ENCODE data around the gene TSPO. TPM values are rescaled to one million over a fixed set of nuclear protein-coding genes. Genes with fewer than 3 reads are reported as not detected.

TSPO gene
- total and polyA plus RNA-seq, 7 donors: 35.8 to 148 (median 69.9) TPM

DNA sequence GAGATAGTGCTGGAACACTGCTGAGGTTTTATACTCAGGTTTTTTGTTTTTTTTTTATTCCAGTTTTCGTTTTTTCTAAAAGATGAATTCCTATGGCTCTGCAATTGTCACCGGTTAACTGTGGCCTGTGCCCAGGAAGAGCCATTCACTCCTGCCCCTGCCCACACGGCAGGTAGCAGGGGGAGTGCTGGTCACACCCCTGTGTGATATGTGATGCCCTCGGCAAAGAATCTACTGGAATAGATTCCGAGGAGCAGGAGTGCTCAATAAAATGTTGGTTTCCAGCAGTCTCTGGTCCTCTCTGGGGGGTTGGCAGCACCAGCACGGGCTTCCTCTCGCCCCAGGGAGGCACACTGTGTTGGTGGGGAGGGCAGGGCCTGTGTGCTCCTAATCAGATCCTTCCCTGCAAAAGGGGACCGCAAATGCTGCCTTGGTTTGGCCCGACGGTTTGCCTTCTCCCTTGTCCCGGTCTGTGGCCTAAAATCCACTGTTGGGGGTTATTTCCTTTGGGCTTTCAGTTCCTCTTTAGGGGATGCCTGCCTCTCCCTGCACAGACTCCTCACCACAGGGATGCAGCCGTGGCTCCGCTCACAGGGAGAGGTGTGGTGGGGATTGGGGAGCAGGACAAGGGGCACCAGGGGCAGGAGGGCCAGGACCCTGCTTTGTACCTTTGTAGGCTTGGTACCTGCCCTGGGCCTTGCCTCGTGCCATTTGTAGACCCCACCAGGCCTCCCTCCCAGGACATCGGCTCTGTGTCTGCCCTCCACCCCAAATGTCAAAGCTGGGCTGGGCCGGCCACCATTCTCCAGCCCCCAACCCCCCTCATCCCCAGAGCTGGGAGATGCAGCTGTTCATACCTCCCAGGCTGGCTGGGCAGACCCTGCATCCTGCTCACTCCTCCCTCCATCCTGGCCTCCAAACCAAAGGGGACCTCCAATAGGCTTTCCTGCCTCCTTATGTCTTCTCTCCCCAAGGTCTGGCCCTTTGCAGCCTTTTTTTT lies 21.6 kb upstream of the TSPO start:
- WGBS, 3 donors: 48 to 63% (median 50%) methylated on average over 15 to 16 of the region's 16 CpGs
- TF ChIP-seq, protein P1, sequence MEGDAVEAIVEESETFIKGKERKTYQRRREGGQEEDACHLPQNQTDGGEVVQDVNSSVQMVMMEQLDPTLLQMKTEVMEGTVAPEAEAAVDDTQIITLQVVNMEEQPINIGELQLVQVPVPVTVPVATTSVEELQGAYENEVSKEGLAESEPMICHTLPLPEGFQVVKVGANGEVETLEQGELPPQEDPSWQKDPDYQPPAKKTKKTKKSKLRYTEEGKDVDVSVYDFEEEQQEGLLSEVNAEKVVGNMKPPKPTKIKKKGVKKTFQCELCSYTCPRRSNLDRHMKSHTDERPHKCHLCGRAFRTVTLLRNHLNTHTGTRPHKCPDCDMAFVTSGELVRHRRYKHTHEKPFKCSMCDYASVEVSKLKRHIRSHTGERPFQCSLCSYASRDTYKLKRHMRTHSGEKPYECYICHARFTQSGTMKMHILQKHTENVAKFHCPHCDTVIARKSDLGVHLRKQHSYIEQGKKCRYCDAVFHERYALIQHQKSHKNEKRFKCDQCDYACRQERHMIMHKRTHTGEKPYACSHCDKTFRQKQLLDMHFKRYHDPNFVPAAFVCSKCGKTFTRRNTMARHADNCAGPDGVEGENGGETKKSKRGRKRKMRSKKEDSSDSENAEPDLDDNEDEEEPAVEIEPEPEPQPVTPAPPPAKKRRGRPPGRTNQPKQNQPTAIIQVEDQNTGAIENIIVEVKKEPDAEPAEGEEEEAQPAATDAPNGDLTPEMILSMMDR (IDR thresholded peaks at IDR 0.05): no peak
- no peak overlapping the region for H3K27ac ChIP-seq
- peaks cover 6% of the 10 kb centered on the region for H3K4me1 ChIP-seq
- peaks cover 0 to 15% (median 0%) of the 10 kb centered on the region in 3 donors for H3K27me3 ChIP-seq (ENCODE audit: insufficient read depth in 3 of 3, low read length in 2 of 3)
- no peak for DNase-seq
- intact Hi-C loops (cut with DNase I): no loop called here
- no peak overlapping the region for H3K4me3 ChIP-seq
- no peak for ATAC-seq
- H3K36me3 ChIP-seq (ENCODE audit: insufficient read depth in 1 of 2, low read depth in 1 of 2): peaks cover 0 to 35% of the 10 kb centered on the region in 2 donors
- H3K9me3 ChIP-seq: no peaks in the 10 kb centered on the region

DNA sequence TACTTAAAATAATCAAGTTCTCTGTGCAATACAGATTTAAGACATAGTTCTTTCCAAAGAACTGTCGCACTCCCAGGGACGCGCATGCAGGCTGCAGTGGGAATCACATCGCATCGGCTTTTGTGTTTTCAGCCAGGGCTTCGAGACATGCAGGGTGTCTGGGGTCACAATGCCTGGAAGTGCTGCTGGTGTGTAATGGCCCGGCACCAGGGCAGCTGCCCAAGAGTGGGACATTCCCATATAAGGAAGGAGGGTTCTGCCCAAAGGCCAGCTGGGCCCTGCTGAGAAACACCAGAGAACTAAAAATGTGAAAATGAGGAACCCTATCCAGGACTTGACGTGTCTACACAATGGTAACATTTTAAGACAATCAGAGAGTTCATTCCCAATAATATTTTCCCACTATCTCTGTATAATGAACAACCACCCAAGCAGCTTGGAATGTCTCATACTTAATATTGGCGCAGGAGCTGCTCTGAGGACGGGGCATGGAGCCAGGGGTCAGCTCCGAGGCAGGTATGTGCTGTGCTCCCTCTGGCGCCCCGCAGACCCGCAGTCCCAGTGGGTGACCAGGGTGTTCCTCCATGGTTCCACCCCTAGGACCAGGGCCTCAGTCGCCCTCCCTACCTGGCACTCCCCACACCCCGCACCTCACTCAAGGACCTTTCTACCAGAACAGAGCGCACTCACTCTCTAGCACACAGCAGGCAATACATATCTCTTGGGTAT lies 19.4 kb upstream of the TSPO start:
- ATAC-seq: no peak
- 57 to 69% (median 68%) methylated on average over 17 of the region's 17 CpGs for WGBS, 3 donors
- H3K9me3 ChIP-seq: no peaks in the 10 kb centered on the region
- H3K4me3 ChIP-seq: no peak overlapping the region
- peaks cover 6% of the 10 kb centered on the region for H3K4me1 ChIP-seq
- intact Hi-C loops (cut with DNase I): no loop called here
- no peak for DNase-seq
- peaks cover 0 to 57% of the 10 kb centered on the region in 2 donors for H3K36me3 ChIP-seq (ENCODE audit: insufficient read depth in 1 of 2, low read depth in 1 of 2)
- H3K27me3 ChIP-seq (ENCODE audit: insufficient read depth in 3 of 3, low read length in 2 of 3): peaks cover 0 to 15% (median 0%) of the 10 kb centered on the region in 3 donors
- TF ChIP-seq, protein P1 (IDR thresholded peaks at IDR 0.05): no peak
- no peak overlapping the region for H3K27ac ChIP-seq

DNA sequence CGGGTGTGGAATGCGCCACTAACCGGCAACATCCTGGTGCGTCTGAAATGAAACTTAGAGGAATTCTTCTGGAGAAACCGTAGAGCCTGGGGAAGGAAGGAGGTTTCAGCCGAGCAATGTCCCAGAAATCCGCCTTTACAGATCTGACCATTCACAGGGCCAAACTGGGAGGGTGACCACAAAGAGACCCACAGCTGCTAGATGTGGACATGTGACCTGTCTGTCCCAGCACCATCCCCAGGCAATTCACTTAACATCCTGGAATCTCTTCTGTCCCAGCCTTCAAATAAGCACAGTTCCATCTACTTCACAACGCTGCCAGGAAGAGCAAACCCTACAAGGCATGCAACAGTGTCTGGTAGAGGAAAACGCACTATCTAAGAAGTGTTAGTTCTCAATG lies 18.0 kb upstream of the TSPO start:
- intact Hi-C loops (cut with DNase I): no loop called here
- H3K27ac ChIP-seq: no peak overlapping the region
- H3K27me3 ChIP-seq (ENCODE audit: insufficient read depth in 3 of 3, low read length in 2 of 3): peaks cover 0 to 7% (median 0%) of the 10 kb centered on the region in 3 donors
- H3K4me3 ChIP-seq: no peak overlapping the region
- peaks cover 0 to 71% of the 10 kb centered on the region in 2 donors for H3K36me3 ChIP-seq (ENCODE audit: insufficient read depth in 1 of 2, low read depth in 1 of 2)
- TF ChIP-seq, protein P1 (IDR thresholded peaks at IDR 0.05): no peak
- whole genome bisulfite sequencing, 3 donors: 86 to 94% (median 89%) methylated on average over 9 of the region's 9 CpGs
- peaks cover 6% of the 10 kb centered on the region for H3K4me1 ChIP-seq
- no peaks in the 10 kb centered on the region for H3K9me3 ChIP-seq
- ATAC-seq: no peak
- no peak for DNase-seq

DNA sequence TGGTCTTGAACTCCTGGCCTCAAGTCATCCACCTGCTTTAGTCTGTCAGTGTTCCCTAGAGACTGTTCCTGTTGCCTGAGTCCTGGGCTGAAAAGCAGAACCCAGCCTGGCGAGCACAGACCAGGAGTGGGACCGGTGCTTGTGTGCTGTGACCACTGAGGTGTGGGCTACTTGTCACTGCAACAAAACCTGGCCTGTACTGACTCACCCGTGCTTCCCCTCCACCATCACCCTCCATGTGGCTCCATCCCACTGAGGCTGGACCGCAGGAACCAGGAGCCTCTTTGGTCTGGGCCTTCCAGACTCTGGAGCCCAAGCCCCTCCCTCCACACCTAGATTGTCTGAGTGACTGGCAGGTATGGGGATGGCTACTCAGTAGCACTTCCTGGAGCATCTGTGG lies 16.8 kb upstream of the TSPO start:
- H3K27me3 ChIP-seq (ENCODE audit: insufficient read depth in 3 of 3, low read length in 2 of 3): no peaks in the 10 kb centered on the region
- WGBS, 3 donors: 93 to 100% (median 99%) methylated on average over 4 of the region's 4 CpGs
- intact Hi-C loops (cut with DNase I): no loop called here

More for the DNA sequence above, 16.8 kb upstream of the TSPO start:
- no peak overlapping the region for H3K4me3 ChIP-seq
- H3K9me3 ChIP-seq: no peaks in the 10 kb centered on the region
- ATAC-seq (no peak), DNase-seq (no peak)
- H3K36me3 ChIP-seq (ENCODE audit: insufficient read depth in 1 of 2, low read depth in 1 of 2): peaks cover 0 to 83% of the 10 kb centered on the region in 2 donors
- TF ChIP-seq, protein P1 (IDR thresholded peaks at IDR 0.05): no peak
- peaks cover 6% of the 10 kb centered on the region for H3K4me1 ChIP-seq
- H3K27ac ChIP-seq: no peak overlapping the region

All from psoas muscle (tissue), 8 donors.